ENCODE data around the gene CHRNB2.

DNA sequence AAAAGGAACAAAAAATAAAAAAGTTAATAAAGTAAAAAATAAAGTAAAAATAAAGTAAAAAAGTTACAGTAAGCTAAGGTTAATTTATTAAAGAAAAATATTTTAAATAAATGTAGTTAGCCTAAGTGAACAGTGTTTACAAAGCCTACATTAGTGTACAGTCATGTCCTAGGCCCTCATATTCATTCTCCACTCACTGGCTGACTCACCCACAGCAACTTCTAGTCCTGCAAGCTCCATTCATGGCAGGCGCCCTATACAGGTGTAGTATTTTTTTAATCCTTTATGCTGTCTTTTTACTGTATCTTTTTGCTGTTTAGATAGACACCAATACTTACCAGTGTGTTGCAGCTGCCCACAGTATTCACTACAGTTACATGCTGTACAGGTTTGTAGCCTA lies 28.0 kb downstream of the CHRNB2 start:
- TF ChIP-seq, protein P1, sequence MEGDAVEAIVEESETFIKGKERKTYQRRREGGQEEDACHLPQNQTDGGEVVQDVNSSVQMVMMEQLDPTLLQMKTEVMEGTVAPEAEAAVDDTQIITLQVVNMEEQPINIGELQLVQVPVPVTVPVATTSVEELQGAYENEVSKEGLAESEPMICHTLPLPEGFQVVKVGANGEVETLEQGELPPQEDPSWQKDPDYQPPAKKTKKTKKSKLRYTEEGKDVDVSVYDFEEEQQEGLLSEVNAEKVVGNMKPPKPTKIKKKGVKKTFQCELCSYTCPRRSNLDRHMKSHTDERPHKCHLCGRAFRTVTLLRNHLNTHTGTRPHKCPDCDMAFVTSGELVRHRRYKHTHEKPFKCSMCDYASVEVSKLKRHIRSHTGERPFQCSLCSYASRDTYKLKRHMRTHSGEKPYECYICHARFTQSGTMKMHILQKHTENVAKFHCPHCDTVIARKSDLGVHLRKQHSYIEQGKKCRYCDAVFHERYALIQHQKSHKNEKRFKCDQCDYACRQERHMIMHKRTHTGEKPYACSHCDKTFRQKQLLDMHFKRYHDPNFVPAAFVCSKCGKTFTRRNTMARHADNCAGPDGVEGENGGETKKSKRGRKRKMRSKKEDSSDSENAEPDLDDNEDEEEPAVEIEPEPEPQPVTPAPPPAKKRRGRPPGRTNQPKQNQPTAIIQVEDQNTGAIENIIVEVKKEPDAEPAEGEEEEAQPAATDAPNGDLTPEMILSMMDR (IDR thresholded peaks at IDR 0.05; ENCODE audit: low read depth, low read length), result no peak
- TF ChIP-seq EZH2phosphoT487 (IDR thresholded peaks at IDR 0.05; ENCODE audit: low read depth), result no peak

Data from OCI-LY3 (cell line).